GM18508 (cell line): ENCODE data around the gene GSTA3.
A peak's percentile ranks its signal among the peaks of the same experiment; 100 is the strongest.
"Not testable (repeated sequence)": the region's sequence is repeated elsewhere in the genome, so short reads cannot be mapped to it uniquely, and the experiment has no call there.

Source experiments
- ATAC-seq: cut with Tn5 transposase; IDR thresholded peaks from one replicate; pipeline ENCODE4 v1.9.1; 2021; ENCODE audit warnings: moderate number of reproducible peaks; ENCODE audit not compliant: insufficient read depth, unreplicated experiment

GSTA3 gene

DNA sequence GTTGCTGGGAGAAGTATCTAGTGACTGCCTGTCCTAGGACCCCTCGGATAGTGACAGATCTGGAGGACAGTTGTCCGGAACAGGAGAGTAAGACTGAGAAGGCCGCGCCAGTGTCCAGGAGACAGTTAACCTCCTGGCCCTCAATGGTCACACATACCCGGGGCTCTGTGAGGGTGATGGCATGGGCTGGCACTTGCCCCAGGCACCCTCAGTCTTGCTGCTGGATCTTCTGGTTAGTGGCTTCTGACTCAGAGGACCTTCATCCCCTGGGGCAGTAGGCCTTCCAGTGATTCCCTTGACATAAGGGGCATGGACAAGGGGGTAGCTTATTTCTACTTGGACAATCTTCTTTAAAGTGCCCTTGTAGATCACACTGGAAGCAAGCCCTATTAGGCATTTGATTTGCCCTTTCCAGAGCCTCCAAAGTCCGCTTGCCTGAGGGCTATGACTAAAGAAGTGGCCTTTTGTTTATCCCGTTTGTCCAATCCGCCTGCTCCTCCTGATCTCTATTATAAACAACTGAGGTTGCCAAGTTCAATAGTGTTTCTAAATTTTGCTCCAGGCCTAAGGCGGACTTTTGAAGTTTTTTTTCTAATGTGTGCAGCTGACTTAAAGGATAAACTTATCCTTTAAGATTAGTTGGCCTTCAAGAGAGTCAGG, 8.7 kb upstream of the GSTA3 start:
- ATAC-seq, result not testable (repeated sequence)

DNA sequence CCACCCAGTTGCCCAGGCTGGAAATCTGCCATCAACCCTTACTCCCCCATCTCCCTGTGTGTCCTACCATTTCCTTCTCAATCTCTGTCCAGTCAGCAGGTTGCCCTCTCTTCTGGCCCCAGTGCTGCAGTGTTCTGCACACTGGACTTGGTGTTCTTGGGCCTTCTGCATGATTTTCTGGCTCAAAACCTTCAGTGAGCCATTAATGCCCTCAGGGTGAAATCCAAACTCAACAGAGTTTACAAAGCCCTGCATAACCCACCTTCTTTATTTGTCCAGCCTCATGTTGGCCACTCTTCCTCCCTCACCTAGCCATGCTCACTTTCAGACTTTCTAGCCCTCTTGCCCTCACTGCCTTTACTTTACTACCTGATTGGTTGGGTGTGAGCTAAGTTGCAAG, 5.0 kb upstream of the GSTA3 start:
- ATAC-seq, result no peak

DNA sequence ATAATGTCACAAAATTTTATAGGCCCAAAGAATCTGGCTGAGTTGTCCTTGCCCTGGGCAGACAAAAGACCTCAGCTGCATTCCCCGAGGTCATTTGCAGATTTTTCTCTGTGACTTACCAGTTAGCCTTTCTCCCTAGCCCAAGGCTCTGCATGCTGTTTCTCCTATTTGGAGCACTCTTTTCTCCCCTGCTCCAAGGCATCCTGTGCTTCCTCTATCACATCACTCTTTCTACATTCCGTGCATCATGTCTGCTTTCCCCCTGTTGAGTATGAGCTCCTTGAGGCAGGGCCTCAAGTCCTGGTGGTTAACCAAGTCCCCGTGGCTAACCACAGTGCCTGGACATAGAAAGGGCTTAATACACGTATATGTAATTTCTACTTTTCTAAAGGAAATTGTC, 593 bp upstream of the GSTA3 start:
- no peak for ATAC-seq

DNA sequence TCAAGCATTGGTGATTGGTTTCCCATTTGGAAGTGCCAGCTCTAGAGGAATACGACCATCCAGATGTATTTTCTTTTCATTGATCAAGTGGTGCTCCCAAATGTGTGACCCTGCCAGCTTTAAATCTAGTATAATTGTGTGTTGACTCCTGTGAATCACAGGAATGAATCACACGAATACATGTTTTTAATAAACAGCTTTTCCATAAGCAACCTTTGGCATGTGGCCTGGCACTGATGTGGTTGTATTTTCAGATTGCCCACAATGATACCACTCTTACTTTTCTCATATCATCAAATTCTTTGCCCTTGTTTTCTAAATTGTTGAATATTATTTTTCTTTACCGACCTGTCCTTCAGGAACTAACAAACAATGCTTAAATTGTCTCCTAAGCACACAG, 367 bp downstream of the GSTA3 start:
- ATAC-seq, result no peak

DNA sequence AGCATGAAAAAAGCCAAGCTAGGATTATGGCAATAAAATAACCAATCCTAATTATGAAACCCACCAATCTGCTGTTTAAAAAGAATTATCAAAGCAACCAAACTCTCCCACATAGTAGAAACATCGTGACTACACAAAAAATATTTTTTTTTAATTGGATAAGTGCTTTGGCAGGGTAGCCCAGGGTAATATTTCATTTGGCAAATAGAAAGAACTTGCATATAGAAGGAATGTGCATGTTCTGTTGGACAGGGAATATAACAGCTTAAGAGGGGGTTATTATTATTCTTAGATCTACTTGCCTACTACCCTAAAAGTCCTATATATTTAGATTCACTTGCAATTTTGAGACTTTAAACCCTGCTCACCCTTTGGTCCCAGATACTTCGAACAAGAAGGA, 972 bp downstream of the GSTA3 start:
- no peak for ATAC-seq

DNA sequence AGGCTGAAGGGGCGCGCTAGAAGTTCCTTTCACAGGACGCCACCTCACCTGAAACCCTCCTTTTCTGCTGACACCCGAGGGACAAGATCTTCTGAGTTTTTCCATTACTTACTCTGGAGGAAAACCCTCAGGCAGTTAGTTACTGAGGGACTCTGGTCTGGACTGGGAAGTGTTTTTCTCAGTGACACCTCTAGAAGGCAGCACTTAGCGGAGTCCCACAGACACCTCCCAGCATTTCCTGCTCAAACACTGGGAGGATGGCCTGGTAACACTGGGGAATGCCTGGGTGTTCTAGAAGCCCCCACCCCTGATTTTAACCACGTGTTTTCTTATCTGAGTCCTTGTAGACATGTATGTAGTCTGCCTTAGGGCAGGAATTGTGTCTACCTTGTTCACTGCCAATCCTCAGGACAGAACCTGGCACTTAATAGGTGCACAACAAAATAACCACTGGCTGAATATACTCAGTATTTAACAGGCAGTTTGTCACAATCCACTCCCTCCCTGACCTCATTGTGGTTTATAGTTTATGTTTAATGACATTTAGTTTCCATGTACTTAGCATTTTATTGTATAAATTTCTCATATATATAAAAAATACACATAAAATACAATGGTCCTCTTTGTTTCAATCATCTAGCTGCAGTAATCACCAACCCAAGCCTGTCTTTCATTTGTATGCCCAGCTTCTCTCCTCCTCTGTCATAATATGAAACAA, 4.8 kb downstream of the GSTA3 start:
- no peak for ATAC-seq

DNA sequence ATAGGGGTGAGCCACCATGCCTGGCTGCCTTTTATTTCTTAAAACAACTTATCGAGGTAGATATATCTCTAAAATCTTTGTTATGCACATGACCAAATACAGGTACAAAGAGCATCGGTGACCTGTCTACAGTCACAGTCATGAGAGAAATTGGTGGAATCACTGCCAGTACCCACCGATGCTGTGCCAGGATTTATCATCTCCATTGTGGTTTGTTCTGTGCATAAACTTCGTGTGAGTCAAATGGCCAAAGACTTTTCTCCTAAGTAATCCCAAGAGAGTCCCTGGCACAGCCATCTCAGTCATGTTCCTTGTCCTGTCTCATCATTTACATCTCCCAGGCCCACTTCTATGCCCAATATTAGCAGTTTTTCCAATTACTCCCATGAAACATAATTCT, 9.0 kb downstream of the GSTA3 start:
- no peak for ATAC-seq

DNA sequence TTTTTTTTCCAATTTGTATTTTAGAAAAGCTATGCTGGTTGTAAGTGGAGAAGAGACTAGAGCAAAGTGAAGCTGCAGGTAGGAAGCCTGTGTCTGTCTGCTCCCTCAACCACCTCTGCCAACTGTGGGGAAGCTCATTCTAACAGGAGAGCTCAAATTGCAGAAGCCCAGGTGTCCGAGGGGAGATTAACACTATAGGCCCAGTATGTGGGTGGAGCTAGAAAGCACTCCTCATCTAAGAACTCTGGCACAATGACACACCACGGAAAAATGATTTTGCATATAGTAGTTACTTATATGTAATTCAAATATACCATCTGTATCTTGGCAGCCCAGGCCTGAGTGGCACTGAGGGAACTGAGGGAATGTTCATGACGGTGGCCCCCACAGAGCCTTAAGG, 13.7 kb downstream of the GSTA3 start:
- ATAC-seq, result not testable (repeated sequence)

DNA sequence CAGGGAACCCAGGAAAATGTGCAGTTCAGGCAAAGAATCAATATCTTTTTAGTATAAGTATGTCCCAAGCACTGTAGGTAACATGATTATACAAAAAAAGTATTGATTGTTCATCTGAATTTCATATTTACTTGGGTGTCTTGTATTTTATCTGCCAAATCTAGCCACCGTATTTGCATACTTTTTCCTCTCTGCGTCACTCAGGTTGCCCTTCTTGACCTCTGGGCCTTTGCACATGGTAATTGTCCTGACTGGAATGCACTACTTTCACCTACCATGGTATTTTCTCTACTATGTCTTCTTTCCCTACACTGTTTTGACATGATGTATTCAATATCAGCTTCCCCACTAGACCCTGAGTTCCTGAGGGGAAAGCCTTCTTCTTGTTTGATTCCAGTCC, 15.2 kb downstream of the GSTA3 start:
- ATAC-seq, result no peak

DNA sequence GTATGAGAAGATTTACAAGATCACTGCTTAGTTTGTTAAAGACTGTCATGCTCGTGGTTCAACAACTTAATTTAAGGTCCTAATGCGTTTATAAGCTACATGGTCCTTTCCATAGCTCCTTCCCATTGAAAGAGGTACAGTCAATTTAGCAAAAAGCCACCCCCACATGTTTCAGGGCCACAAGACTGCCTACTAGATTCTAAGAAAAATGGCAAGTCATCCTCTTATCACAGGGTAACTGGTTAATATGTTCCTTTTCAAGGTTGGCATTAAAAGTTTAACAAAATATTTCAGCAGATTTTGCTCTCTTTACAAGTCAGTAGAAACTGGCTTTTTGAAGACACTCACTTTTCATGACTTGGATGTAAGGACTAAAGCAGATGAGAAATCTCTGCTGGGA, 15.7 kb downstream of the GSTA3 start:
- ATAC-seq, result no peak

DNA sequence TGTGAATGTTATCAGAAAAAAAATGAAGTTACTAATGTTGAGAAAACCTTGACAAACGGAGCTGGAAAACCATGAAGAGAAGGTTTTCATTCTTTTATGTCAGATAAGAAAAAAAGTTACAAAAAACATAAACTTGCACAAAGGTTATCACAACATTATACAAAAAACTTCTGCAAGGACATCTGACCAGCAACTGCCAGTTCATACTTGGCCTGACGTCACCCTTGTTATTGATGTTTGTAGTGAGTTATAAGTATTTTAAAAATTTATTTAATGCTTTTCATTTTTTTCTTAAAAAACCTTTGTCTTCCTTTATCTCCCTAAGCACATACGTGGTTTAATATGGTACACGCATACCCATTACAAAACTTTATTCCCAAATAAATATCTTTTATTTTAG, 16.3 kb downstream of the GSTA3 start:
- ATAC-seq, result no peak

DNA sequence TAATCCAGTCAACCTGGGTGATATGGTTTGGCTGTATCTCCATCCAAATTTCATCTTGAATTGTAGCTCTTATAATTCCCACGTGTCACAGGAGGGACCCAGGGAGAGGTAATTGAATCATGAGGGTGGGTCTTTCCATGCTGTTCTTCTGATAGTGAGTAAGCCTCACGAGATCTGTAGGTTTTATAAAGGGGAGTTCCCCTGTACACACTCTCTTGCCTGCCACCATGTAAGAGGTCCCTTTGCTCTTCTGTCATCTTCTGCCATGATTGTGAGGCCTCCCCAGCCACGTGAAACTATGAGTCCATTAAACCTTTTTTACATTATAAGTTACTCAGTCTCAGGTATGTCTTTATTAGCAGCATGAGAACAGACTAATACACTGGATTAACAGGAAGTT, 19.5 kb downstream of the GSTA3 start:
- ATAC-seq, result no peak

DNA sequence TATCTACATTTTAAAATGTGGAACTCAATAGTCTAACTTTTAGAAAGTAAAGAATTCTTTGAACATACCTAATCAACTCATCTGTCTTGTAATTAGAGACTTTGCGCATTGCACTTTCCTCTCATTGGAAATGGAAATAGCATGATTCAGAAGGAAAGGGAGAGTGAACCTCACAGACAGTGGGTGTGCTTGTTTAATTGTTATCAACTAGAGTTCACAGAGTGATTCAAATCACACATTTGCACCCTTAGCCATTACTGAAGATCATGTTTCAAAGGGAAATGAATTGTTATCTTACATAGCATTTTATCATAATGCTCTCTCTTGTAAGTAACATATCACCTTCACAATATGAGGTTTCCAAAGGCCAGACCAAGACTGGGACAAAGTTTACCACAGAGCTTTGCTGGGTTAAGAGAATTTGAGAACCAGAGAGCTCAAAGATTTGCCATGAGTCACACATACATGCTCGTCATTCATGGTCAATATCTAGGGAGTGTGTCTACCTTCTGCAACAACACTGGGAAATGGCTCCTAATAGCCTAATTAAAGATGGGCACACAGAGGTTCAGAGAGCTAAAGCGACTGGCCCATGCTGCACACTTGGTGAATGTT, 21.5 kb downstream of the GSTA3 start:
- no peak for ATAC-seq

DNA sequence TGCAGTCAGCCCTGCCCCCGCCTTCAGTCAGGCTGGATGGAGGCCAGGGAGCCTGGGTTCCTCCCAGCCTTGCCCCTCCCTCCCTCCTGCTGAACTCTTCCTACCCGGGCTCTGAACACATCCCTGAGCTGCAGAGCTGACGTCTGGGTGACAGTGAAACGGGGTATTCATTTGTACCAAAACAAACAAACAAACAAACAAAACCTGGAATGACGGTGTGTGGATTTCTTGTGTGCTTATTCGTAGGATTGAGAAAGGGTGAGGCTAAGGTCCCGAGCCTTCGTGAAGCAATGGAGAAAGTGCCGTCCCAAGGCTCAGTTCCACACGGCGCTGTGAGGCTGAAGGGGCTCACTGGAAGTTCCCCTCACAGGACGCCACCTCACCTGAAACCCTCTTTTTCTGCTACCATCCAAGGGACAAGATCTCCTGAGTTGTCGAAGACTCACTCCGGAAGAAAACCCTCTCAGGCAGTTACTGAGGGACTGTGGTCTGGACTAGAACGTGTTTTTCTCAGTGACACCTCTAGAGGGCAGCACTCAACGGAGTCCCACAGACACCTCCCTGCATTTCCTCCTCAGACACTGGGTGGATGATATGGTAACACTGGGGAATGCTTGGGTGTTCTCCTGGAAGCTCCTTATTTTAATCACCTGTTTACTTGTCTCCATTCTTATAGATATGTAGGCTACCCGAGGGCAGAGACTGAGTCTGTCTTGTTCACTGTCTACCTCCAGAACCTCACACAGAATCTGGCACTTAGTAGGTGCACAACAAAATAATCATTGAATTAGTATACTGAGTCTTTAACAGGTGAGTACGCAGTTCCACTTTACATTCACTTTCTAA, 27.3 kb downstream of the GSTA3 start:
- ATAC-seq, result peak; percentile 99

DNA sequence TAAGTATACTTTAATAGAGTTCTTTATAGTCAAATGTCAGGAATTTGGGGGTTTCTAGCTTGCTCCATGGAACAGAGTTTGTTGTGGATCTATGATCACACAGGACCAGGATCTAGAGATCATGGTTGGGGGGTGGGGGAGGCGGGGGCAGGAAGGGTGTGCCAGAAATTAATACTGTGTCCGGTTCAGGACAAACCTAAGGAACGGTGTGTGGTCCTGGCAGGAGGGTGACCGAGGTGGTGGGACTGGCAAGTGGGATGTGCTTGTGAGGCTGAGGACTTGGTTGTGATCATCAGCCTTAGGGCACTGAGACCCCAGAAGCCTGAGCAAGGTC, 27.9 kb downstream of the GSTA3 start:
- no peak for ATAC-seq

DNA sequence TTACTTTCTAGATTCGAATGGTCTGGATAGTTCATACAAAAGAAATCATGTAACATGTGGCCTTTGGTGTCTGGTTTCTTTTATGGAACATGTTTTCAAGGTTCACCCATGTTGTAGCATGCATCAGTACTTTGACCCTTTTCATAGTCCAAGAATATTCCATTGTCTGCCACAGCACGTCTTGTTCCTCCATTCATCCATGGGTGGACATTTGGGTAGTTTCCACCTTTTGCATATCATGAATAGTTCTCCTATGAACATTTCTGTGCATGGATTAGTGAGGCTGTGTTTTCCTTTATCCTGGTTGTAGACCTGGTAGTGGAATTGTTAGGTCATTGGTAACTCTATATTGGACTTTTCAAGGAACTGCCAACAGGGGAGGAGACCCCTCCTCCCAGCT, 31.7 kb downstream of the GSTA3 start:
- no peak for ATAC-seq

DNA sequence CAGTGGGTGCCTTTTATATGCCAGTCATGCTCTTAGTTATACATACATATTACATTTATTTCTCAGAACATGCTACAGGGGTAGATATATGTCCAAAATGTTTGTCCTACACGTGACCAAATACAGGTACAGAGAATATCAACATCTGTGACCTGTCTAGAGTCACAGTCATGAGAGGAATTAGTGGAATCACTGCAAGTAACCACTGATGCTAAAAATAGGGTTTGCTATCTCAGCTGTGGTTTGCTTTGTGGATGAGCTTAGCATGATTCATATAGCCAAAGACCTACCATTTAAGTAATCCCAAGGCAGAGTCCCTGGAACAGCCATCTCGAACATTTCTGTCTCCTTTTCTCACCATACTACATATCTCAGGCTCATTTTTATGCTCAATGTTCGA, 32.3 kb downstream of the GSTA3 start:
- ATAC-seq, result no peak

DNA sequence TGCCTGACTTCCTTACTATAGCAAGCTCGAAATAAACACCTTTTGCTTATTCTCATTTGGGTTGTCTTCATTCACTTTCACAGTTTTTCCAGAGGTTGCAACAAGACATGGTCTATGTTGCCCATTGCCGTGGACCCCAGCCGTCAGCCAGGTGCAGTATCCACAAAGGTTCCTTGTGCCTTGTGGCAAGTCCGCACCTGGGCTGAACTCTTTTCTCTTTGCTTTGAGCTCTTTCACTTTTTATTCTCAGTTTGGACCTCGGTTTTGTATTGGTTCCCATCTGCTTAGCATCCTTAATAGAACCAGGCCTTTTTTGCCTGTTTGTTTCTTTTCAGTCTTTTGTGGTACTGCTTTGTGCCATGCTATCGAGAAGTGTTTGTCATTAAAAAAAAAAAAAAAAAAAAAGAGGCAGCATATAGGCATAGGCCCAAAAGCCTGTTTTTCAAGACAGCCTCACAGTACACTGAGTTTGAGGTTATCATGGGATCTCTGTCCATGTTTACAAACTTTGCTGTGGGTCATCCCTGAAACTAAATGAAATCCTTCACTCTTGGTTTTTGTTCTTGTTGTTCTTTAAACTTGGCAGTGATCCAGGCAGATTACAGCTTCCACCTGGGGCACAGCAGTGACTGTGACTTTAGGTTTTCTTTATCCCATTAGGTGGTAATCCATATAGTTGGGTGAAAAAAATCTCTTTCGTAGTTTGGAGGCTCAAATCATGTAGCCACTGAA, 33.3 kb downstream of the GSTA3 start:
- no peak for ATAC-seq

DNA sequence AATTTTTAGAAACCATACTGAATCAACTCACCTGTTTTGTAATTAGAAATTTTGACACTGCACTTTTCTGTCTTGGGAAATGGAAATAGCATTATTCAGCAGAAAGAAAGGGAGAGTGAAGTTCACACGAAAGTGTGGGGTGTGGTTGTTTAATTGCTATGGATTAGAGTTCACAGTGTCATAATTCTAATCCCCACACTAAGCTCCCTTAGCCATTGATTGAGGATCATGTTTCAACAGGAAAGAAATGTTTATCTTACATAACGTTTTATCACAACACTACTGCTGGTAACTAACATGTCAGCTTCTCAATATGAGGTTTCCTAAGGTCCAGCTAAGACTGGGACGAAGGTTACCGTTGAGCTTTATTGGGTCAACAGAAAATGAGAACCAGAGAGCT, 37.5 kb downstream of the GSTA3 start:
- no peak for ATAC-seq

DNA sequence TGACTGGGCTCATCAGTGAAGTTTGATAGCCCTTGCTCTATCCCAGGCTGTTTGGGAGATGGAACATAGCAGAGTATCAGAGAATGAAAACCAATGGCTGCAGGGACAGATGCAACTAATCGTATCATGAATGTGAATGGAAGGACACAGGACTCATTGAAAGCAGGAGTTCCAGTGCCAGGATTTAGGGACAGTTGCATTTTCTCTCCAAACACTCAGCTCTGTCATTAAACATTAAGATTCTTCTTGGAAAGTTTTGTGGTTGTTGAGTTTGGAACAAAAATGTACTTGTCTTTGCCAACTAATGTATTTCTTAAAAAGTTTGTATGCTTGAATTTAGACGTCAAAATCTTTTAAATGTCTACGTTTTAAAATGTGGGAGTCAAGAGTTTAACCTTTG, 37.9 kb downstream of the GSTA3 start:
- ATAC-seq, result no peak
